ENCODE data around the gene INTS14. TPM values are rescaled to one million over a fixed set of nuclear protein-coding genes. Genes with fewer than 3 reads are reported as not detected.

The INTS14 gene
- polyA plus RNA-seq, result 10 to 100 TPM; 16.4 to 30.5 (median 18.6) TPM

DNA sequence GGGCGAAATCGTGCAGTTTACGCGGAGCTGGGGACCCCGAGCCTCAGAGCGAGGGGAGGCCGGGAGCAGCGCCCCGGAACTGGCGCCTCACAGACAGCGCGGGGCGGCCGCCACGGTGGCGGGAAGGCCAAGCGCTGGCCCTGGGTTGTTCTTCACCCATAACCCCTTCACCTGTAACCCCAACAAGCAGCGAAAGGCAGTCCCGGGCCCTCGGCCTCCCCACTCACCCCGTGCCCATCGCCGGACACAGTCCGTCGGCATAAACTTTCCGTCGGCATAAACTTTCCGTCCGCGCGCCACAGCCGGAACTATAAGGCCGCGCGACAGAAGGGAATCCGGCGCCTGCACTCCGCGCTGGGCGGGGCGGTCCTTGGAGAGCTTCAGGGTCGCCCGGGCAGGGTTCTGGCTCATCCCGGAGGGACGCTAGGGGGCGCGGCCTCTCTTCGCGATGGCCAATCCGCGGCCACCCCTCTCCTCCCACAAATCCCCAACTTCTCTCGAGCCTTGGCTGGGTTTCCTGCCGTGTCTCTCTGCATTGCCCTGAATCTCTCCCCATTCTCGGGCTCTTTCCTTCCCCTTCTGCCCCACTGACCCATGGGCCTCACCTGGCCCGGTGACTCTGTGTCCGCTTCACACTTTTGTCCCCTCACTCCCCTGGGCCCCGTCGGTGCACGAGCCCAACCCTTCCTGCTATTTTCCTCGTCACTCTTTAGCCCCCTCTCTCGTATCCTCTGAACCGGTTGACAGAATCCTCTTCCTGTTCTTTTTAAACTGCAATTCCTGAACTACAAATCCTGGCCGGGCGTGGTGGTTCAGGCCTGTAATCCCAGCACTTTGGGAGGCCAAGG, at the start of gene INTS14:
Gene INTS14 (minus strand): TSS at position 261 of the 848 bp plus-strand sequence. CDS start 3,751 bp downstream, outside the sequence.
- Mint-ChIP-seq H3K27me3 (ENCODE audit: low read depth in 3 of 3) (peaks cover 4 to 9% (median 7%) of the 10 kb centered on the region in 3 donors), H3K9me3 (no peaks in the 10 kb centered on the region), H3K27ac (peak within 1 kb of the TSS; percentile 93 to 100 (median 98)), H3K4me3 (peak within 1 kb of the TSS; percentile 95 to 100 (median 96)), H3K36me3 (no peaks in the 10 kb centered on the region), H3K4me1 (peaks cover 32 to 35% of the 10 kb centered on the region in 2 donors)
- DNase-seq, result peak; percentile 85 to 88 (median 87)

DNA sequence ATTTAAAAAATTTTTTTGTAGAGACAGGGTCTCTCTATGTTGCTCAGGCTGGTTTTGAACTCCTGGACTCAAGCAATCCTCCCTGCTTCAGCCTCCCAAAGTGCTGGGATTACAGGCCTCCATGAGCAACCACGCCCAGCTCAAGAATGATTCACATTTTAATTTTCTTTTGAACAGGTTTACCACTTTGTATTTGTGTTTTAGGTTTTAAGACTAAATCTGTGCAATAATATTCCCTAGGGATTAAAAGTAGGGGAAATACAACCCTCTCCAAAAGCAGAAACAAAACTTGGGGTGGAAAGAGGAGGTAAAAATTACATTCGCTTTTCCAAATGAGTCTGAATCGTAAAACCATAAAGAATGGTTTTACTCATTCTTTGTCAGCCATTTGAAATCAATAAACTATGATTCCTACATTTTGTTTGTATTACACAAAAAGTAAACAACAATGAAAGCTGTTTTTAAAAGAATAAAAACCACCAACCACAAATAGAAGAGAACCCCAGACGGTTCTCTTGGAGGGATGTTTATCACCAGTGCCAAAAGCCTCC, 48.6 kb upstream of the INTS14 start:
- H3K36me3 Mint-ChIP-seq, result peaks cover 15 to 26% (median 16%) of the 10 kb centered on the region in 3 donors
- H3K9me3 Mint-ChIP-seq, result no peaks in the 10 kb centered on the region
- no peaks in the 10 kb centered on the region for H3K4me1 Mint-ChIP-seq
- DNase-seq, result no peak
- peak overlapping the region in 2 of 6 donors; percentile 11 to 60 for H3K27ac Mint-ChIP-seq
- H3K27me3 Mint-ChIP-seq (ENCODE audit: low read depth in 3 of 3), result no peaks in the 10 kb centered on the region
- H3K4me3 Mint-ChIP-seq, result no peak overlapping the region

DNA sequence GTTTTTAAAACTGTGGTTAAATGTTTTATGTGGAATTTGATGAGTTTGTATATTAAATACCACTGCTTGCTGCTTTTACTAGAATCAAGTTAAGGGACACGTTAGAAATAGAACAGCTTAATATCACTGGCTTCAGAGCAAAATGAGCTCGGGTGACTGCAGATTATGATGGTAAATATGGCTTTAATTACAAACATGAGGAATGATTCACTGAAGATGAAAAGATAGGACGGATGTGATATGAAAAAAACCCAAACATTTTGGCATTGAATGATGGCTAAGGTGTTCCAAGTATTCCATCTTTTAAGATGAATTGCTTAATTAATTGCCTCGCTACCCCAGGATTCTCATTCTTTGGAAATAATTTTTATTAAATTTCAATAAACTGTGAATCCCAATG, 44.5 kb upstream of the INTS14 start:
- no peak overlapping the region for H3K4me3 Mint-ChIP-seq
- H3K4me1 Mint-ChIP-seq, result peaks cover 0 to 2% of the 10 kb centered on the region in 2 donors
- H3K27ac Mint-ChIP-seq, result no peak overlapping the region
- DNase-seq, result no peak
- no peaks in the 10 kb centered on the region for H3K9me3 Mint-ChIP-seq
- H3K36me3 Mint-ChIP-seq, result peaks cover 9 to 26% (median 22%) of the 10 kb centered on the region in 3 donors
- H3K27me3 Mint-ChIP-seq (ENCODE audit: low read depth in 3 of 3), result peaks cover 0 to 4% (median 0%) of the 10 kb centered on the region in 3 donors

DNA sequence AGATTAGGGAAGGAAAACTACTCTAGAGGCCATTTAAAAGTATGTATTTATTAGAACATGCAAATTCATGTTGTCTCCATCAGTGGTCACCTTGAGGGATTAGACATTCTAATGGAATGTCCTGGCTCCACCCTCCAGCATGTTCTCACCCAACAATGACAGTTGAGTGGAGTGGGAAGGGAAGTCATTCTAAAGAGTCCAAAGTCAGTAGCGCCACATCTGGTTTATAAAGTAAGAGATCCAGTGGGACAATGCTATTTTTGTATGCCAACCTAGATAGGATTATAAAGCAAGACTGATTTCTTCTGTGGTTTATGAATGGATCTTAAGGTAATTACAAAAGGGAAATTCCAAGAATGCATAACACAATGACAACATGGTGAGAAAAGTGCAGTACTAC, 44.1 kb upstream of the INTS14 start:
- Mint-ChIP-seq H3K36me3 (peaks cover 10 to 26% (median 19%) of the 10 kb centered on the region in 3 donors), H3K27ac (no peak overlapping the region), H3K4me1 (peaks cover 0 to 2% of the 10 kb centered on the region in 2 donors), H3K27me3 (ENCODE audit: low read depth in 3 of 3) (peaks cover 0 to 5% (median 0%) of the 10 kb centered on the region in 3 donors), H3K9me3 (no peaks in the 10 kb centered on the region), H3K4me3 (no peak overlapping the region)
- no peak for DNase-seq

DNA sequence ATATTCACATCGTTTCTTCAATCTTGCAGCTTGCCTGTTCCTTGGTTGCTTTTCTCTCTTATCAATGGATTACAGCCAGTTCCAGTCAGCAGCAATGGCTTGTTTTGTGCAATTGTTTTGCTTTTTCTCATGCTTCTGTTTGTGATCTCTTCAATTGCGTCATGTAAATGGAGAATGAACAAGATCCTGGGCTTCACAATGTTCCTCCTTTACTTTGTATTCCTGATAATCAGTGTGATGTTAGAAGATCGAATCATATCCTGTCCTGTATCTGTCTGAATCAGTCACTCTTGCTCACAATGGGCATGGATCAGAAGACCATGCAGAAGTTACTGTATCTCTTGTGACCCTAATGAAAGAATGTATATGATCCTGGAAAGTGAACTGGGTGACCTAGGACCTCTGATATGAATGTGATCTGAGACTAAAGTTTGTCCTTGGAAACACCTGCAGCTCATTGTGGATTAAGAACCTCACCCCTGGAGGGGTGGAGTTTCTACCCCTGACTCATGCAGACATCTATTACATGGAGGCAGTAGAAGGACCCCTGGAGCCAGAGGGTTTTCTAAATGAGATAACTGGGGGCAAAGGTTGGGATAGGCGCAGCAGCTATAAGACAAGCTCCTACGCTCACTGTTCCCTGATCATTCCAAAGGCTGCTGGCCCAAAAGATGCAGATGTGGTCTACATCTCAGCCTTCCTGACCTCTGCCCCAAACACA, 43.0 kb upstream of the INTS14 start:
- Mint-ChIP-seq H3K9me3 (no peaks in the 10 kb centered on the region), H3K36me3 (peaks cover 13 to 26% (median 18%) of the 10 kb centered on the region in 3 donors), H3K27me3 (ENCODE audit: low read depth in 3 of 3) (peaks cover 0 to 8% (median 0%) of the 10 kb centered on the region in 3 donors), H3K4me1 (peaks cover 0 to 2% of the 10 kb centered on the region in 2 donors), H3K4me3 (no peak overlapping the region), H3K27ac (peak overlapping the region in 5 of 6 donors; percentile 1 to 71 (median 8))
- DNase-seq, result no peak

DNA sequence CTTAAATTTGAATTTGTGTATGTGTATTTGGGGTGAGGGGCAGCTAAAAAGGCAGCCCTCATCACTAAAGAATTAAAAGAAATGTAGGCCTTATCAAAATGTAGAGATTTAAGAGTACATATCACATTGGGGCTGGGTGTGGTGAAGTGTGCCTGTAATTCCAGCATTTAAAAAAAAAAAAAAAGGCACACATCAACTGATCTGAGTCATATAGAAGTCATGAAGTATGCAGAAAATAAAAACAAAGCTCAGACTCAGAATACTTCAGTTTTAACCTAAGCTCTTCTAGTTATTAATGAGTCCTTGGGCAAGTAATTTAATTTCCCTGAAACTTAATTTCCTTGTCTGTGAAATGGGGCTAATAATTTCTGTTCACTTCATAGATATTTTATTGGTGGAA, 42.4 kb upstream of the INTS14 start:
- no peak for DNase-seq
- no peak overlapping the region for H3K4me3 Mint-ChIP-seq
- peaks cover 13 to 22% (median 18%) of the 10 kb centered on the region in 3 donors for H3K36me3 Mint-ChIP-seq
- peaks cover 0 to 8% (median 0%) of the 10 kb centered on the region in 3 donors for H3K27me3 Mint-ChIP-seq (ENCODE audit: low read depth in 3 of 3)
- peak overlapping the region in 3 of 6 donors; percentile 62 to 71 (median 67) for H3K27ac Mint-ChIP-seq
- peaks cover 0 to 2% of the 10 kb centered on the region in 2 donors for H3K4me1 Mint-ChIP-seq
- H3K9me3 Mint-ChIP-seq, result no peaks in the 10 kb centered on the region

DNA sequence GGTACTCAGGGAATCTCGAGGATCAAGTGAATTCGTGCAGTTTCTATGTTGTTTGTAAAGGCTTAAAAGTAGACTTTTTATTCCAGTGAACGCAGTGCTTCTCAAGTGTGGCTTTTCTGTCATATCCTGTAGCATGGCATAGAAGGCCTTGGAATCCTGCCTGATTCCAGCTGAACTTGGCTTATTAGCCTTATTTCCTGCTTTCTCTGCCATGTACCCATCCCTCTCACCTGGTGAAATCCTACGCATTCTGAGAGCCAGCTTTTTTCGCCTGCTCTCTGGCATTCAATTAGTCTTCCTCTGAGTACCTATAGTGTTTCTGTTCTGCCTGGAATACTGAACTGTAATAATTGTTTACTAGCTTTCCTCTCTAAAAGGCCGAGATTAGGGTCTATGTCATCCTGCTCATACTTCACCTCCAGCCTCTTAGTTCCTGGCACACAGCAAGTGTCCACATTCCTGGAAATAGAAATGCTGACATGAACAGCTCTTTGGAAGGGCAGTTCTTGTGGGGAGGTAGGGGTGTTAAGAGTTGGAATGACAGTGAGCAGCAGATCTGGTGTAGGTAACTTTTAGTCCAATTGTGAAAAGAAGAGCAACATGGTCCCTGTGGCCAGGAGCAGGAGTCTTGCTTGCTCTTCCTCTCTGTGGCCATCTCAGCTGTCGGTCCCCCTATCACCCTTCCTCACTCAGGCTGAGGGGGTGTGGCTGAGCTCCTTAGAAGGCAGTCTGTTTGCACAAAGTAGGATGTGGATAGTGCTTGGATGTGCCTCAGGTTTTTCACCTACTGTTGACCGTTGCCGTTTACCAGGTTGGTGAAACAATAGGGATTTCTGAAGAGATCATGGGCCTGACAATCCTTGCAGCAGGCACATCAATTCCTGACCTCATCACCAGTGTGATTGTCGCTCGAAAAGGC, 41.2 kb upstream of the INTS14 start:
- peaks cover 13 to 22% (median 18%) of the 10 kb centered on the region in 3 donors for H3K36me3 Mint-ChIP-seq
- no peaks in the 10 kb centered on the region for H3K9me3 Mint-ChIP-seq
- peak overlapping the region in 4 of 6 donors; percentile 7 to 63 (median 26) for H3K27ac Mint-ChIP-seq
- H3K27me3 Mint-ChIP-seq (ENCODE audit: low read depth in 3 of 3), result peaks cover 0 to 8% (median 0%) of the 10 kb centered on the region in 3 donors
- H3K4me3 Mint-ChIP-seq, result no peak overlapping the region
- peaks cover 0 to 2% of the 10 kb centered on the region in 2 donors for H3K4me1 Mint-ChIP-seq
- no peak for DNase-seq

DNA sequence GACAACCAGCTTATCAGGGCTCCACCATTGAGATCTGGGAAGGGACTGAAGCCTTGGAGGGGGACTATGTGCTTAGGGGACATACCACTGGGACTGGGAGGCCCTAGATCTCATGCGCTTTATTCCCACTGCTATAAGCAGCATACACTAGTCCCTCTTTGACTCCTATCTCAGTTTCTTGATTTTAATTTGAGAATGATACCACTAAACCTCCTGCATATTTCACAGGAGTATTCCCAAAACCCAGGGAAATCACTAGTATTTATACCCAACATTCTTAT, 40.1 kb upstream of the INTS14 start:
- no peak overlapping the region for H3K27ac Mint-ChIP-seq

DNA sequence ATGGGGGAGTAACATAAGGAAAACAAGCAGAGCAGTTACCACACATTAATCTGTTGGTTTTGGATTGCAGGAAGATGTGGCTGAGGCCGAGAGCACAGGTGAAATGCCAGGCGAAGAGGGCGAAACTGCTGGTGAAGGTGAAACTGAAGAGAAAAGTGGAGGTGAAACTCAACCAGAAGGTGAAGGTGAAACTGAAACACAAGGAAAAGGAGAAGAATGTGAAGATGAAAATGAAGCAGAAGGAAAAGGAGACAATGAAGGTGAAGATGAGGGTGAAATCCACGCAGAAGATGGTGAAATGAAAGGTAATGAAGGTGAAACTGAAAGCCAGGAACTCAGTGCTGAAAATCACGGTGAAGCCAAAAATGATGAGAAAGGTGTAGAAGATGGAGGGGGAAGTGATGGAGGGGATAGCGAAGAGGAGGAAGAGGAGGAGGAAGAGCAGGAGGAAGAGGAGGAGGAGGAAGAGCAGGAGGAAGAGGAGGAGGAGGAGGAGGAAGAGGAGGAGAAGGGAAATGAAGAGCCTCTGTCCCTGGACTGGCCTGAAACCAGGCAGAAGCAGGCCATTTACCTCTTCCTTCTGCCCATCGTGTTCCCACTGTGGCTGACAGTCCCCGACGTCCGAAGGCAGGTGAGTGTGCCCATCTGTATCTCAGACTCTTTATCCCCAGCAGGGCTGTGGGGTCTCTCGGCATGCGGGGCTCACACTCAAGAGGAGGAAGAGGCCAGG, 39.5 kb upstream of the INTS14 start:
- Mint-ChIP-seq H3K27me3 (ENCODE audit: low read depth in 3 of 3) (peaks cover 0 to 8% (median 0%) of the 10 kb centered on the region in 3 donors), H3K36me3 (peaks cover 11 to 22% (median 11%) of the 10 kb centered on the region in 3 donors), H3K27ac (peak overlapping the region in 5 of 6 donors; percentile 33 to 77 (median 69)), H3K4me1 (peaks cover 0 to 2% of the 10 kb centered on the region in 2 donors), H3K9me3 (no peaks in the 10 kb centered on the region), H3K4me3 (no peak overlapping the region)
- DNase-seq, result no peak

More for the DNA sequence above, 40.1 kb upstream of the INTS14 start:
- Mint-ChIP-seq H3K9me3 (no peaks in the 10 kb centered on the region), H3K4me1 (peaks cover 0 to 2% of the 10 kb centered on the region in 2 donors), H3K27me3 (ENCODE audit: low read depth in 3 of 3) (peaks cover 0 to 8% (median 0%) of the 10 kb centered on the region in 3 donors), H3K36me3 (peaks cover 13 to 22% (median 16%) of the 10 kb centered on the region in 3 donors), H3K4me3 (no peak overlapping the region)
- no peak for DNase-seq

DNA sequence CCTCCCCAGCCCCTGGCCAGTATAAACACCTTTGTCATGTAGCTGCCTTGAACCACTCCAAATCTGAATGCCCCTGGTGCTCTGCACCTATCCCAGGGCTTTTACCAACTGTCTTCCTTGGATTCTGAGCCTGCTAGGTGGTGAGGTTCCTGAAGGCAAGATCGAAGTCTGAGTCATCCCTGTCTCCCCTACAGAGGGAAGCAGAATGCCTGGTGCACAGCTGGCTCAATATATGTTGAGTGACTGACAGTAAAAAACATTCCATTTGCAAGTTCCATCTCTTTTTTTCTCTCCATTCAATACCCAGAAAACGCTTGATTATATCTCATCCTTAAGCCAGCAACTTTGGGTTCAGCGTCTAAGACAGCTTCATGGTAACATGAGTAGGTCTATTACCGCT, 35.6 kb upstream of the INTS14 start:
- H3K27me3 Mint-ChIP-seq (ENCODE audit: low read depth in 3 of 3), result peaks cover 0 to 11% (median 2%) of the 10 kb centered on the region in 3 donors
- no peak overlapping the region for H3K27ac Mint-ChIP-seq
- no peak overlapping the region for H3K4me3 Mint-ChIP-seq
- peaks cover 0 to 4% (median 0%) of the 10 kb centered on the region in 3 donors for H3K36me3 Mint-ChIP-seq
- no peaks in the 10 kb centered on the region for H3K4me1 Mint-ChIP-seq
- no peaks in the 10 kb centered on the region for H3K9me3 Mint-ChIP-seq
- no peak for DNase-seq

DNA sequence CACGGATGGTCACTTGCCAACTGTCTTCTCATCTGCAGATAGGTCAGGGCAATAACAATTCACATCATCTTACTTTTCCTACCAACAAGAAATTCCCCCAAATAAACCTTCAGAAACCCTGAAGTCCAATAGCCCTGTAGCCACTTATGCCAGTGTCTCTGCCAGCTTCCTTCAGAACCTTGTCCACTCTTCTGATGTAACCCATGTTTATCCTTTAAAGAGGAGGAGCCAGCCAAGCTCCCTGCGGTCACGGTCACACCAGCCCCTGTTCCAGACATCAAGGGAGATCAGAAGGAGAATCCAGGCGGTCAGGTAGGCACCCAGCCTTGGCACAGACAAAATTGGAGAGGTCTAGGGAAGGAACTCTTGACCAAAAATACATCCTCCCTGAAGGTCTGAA, 34.5 kb upstream of the INTS14 start:
- Mint-ChIP-seq H3K4me3 (no peak overlapping the region), H3K27ac (no peak overlapping the region), H3K36me3 (peaks cover 0 to 4% (median 0%) of the 10 kb centered on the region in 3 donors), H3K27me3 (ENCODE audit: low read depth in 3 of 3) (peaks cover 0 to 7% (median 2%) of the 10 kb centered on the region in 3 donors), H3K9me3 (no peaks in the 10 kb centered on the region), H3K4me1 (no peaks in the 10 kb centered on the region)
- DNase-seq, result no peak

DNA sequence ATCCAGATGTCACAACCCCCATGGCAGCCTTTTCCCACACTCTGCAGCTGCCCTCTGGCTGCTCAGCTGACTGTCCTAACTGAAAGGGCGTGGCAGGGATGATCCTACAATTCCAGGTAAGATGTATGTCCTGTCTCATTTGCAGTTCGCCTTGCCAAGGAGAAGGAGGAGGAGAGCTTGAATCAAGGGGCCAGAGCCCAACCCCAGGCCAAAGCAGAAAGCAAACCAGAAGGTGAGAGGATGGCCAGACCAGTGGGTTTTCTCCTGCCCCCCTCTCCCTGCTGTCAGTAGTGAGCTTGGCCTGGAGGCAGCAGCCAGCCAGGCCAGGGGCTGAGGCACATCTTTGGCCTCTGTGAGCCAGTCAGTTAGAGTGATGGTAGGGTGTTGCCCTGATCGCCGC, 33.4 kb upstream of the INTS14 start:
- no peak for DNase-seq
- H3K27me3 Mint-ChIP-seq (ENCODE audit: low read depth in 3 of 3), result peaks cover 0 to 3% (median 2%) of the 10 kb centered on the region in 3 donors

More for the DNA sequence above, 33.4 kb upstream of the INTS14 start:
- Mint-ChIP-seq H3K36me3 (no peaks in the 10 kb centered on the region), H3K4me1 (no peaks in the 10 kb centered on the region), H3K9me3 (no peaks in the 10 kb centered on the region), H3K27ac (no peak overlapping the region), H3K4me3 (no peak overlapping the region)
